HTERT RPE-1 (cell line): Measurements from ENCODE around the gene ZNF532.
"Not testable (repeated sequence)": the region's sequence is repeated elsewhere in the genome, so short reads cannot be mapped to it uniquely, and the experiment has no call there.

Experiments used
- in situ Hi-C: fragments of 300-500 bp; cut with MboI; formaldehyde crosslinking; loops from 4 replicates; pipeline ENCODE4 v1.14.3; 2020; ENCODE audit warnings: low sequenced_read_pairs

The ZNF532 gene

GRCh38 chr18:58847383-58848071, 17.1 kb upstream of the ZNF532 start:
- in situ Hi-C loops: no loop called here

- in situ Hi-C loops: no loop called here
Measured at GRCh38 chr18:58848685-58849084, 16.0 kb upstream of the ZNF532 start.

GRCh38 chr18:58850786-58851469, 13.7 kb upstream of the ZNF532 start:
- in situ Hi-C loops: no loop called here

GRCh38 chr18:58851856-58852255, 12.8 kb upstream of the ZNF532 start:
- in situ Hi-C loops: no loop called here

GRCh38 chr18:58852629-58853028, 12.0 kb upstream of the ZNF532 start:
- in situ Hi-C loops: no loop called here

GRCh38 chr18:58853561-58853960, 11.1 kb upstream of the ZNF532 start:
- in situ Hi-C loops: no loop called here

GRCh38 chr18:58855521-58855920, 9.2 kb upstream of the ZNF532 start:
- in situ Hi-C loops: not testable (repeated sequence)

- in situ Hi-C loops: no loop called here
Measured at GRCh38 chr18:58856881-58857280, 7.8 kb upstream of the ZNF532 start.

GRCh38 chr18:58858591-58859468, 5.8 kb upstream of the ZNF532 start:
- in situ Hi-C loops: no loop called here

GRCh38 chr18:58859907-58860306, 4.8 kb upstream of the ZNF532 start:
- in situ Hi-C loops: no loop called here

GRCh38 chr18:58860747-58861231, 3.9 kb upstream of the ZNF532 start:
- in situ Hi-C loops: no loop called here

GRCh38 chr18:58861353-58861752, 3.3 kb upstream of the ZNF532 start:
- in situ Hi-C loops: no loop called here

GRCh38 chr18:58861861-58862301, 2.8 kb upstream of the ZNF532 start:
- in situ Hi-C loops: no loop called here

GRCh38 chr18:58862356-58862755, 2.3 kb upstream of the ZNF532 start:
- in situ Hi-C loops: no loop called here

GRCh38 chr18:58862851-58863538, 1.7 kb upstream of the ZNF532 start:
- in situ Hi-C loops: no loop called here

GRCh38 chr18:58863539-58864145, 1.0 kb upstream of the ZNF532 start:
- in situ Hi-C loops: no loop called here

GRCh38 chr18:58865033-58865590, 435 bp downstream of the ZNF532 start:
- in situ Hi-C loops: no loop called here

GRCh38 chr18:58865701-58866065, 1.0 kb downstream of the ZNF532 start:
- in situ Hi-C loops: no loop called here

- in situ Hi-C loops: no loop called here
Measured at GRCh38 chr18:58866066-58866772, 1.5 kb downstream of the ZNF532 start.

GRCh38 chr18:58866773-58867150, 2.1 kb downstream of the ZNF532 start:
- in situ Hi-C loops: no loop called here
